IMR-90 (cell line): ENCODE measurements around the gene SLC38A3. TPM values are rescaled to one million over a fixed set of nuclear protein-coding genes. Genes with fewer than 3 reads are reported as not detected.

Experiments
- ATAC-seq: fragments of 200-7000 bp; cut with Tn5 transposase; 2 replicates; pipeline ENCODE4 v1.9.1; 2020; ENCODE audit warnings: low read depth, mild to moderate bottlenecking, moderate library complexity
- BruUV-seq: library from RNA; stranded (reverse); fragments of 400-500 nt; replicated peaks from 2 replicates; lab custom pipeline; 2021; lab: Mats Ljungman, UMichigan
- CTCF ChIA-PET: fragments of 300-600 bp; formaldehyde crosslinking; extraction: SDS; loops from one replicate; lab custom pipeline; 2021; ENCODE audit warnings: antibody characterized with exemption; lab: Yijun Ruan, JAX
- POLR2A ChIA-PET: fragments of 300-600 bp; sonication (Branson Sonifier 250); formaldehyde crosslinking; loops from one replicate; lab custom pipeline; 2022; ENCODE audit warnings: antibody characterized with exemption; ENCODE audit not compliant: unreplicated experiment; lab: Charles Lee
- DNase-seq: peaks from one replicate; pipeline ENCODE4 v3.0.0; 2013
- H2AFZ ChIP-seq: replicated peaks from 2 replicates; pipeline ENCODE3; 2013; ENCODE audit warnings: low read length, mild to moderate bottlenecking; ENCODE audit not compliant: poor library complexity
- H2AK5ac ChIP-seq: 2 replicates; pipeline ENCODE4 v1.6.1; 2013; ENCODE audit warnings: low read depth, low read length, inconsistent platforms
- H2AK9ac ChIP-seq: replicated peaks from 2 replicates; pipeline ENCODE3; 2013; ENCODE audit warnings: mild to moderate bottlenecking, low read depth, low read length, moderate library complexity; ENCODE audit not compliant: poor library complexity
- H2BK120ac ChIP-seq: 2 replicates; pipeline ENCODE4 v1.6.1; 2013; ENCODE audit warnings: low read depth, low read length, inconsistent platforms
- H2BK15ac ChIP-seq: 3 replicates; pipeline ENCODE4 v1.6.1; 2013; ENCODE audit warnings: low read depth, low read length, inconsistent platforms
- H2BK20ac ChIP-seq: 2 replicates; pipeline ENCODE4 v1.6.1; 2013; ENCODE audit warnings: low read depth, mild to moderate bottlenecking, inconsistent platforms, low read length, moderate library complexity
- H2BK5ac ChIP-seq: 2 replicates; pipeline ENCODE4 v1.6.1; 2013; ENCODE audit warnings: mild to moderate bottlenecking, low read depth, low read length, inconsistent platforms; ENCODE audit not compliant: poor library complexity, severe bottlenecking
- H3K14ac ChIP-seq: replicated peaks from 2 replicates; pipeline ENCODE4 v1.6.1; 2013; ENCODE audit warnings: low read depth, low read length, inconsistent platforms
- H3K18ac ChIP-seq: 2 replicates; pipeline ENCODE4 v1.6.1; 2013; ENCODE audit warnings: low read depth, low read length, control low read depth
- H3K23ac ChIP-seq: 2 replicates; pipeline ENCODE4 v1.6.1; 2013; ENCODE audit warnings: low read depth, low read length, inconsistent platforms
- H3K27ac ChIP-seq: 2 replicates; pipeline ENCODE4 v1.5.1; 2013; ENCODE audit warnings: mild to moderate bottlenecking, control low read depth, low read length; ENCODE audit not compliant: insufficient read depth
- H3K27me3 ChIP-seq: 2 replicates; pipeline ENCODE4 v1.6.1; 2013; ENCODE audit warnings: low read length; ENCODE audit not compliant: control insufficient read depth, insufficient read depth
- H3K36me3 ChIP-seq: 2 replicates; pipeline ENCODE4 v1.6.1; 2013; ENCODE audit warnings: low read length, mixed read lengths; ENCODE audit not compliant: control insufficient read depth, insufficient read depth
- H3K4ac ChIP-seq: 2 replicates; pipeline ENCODE4 v1.6.1; 2013; ENCODE audit warnings: low read depth, low read length, inconsistent platforms
- H3K4me1 ChIP-seq: 2 replicates; pipeline ENCODE4 v1.6.1; 2013; ENCODE audit warnings: low read length, mixed read lengths; ENCODE audit not compliant: control insufficient read depth, insufficient read depth
- H3K4me2 ChIP-seq: 2 replicates; pipeline ENCODE4 v1.6.1; 2013; ENCODE audit warnings: low read depth, mild to moderate bottlenecking, control low read depth, low read length, moderate library complexity
- H3K4me3 ChIP-seq: 2 replicates; pipeline ENCODE4 v1.5.1; 2013; ENCODE audit warnings: low read depth, mild to moderate bottlenecking, control low read depth, low read length, moderate library complexity; ENCODE audit not compliant: insufficient read depth
- H3K56ac ChIP-seq: 2 replicates; pipeline ENCODE4 v1.6.1; 2013; ENCODE audit warnings: low read length, inconsistent platforms; ENCODE audit not compliant: insufficient read depth; ENCODE audit errors: extremely low read depth
- H3K79me1 ChIP-seq, 2 experiments: 2 replicates each; pipeline ENCODE4 v1.6.1; 2013; ENCODE audit warnings: low read length in 2 of 2, inconsistent platforms in 1 of 2, low read depth in 1 of 2
- H3K9ac ChIP-seq: 2 replicates; pipeline ENCODE4 v1.6.1; 2013; ENCODE audit warnings: low read depth, low read length, control low read depth
- H3K9me1 ChIP-seq: 2 replicates; pipeline ENCODE4 v1.6.1; 2013; ENCODE audit warnings: low read length, inconsistent platforms; ENCODE audit not compliant: insufficient read depth
- H3K9me3 ChIP-seq: 2 replicates; pipeline ENCODE4 v1.6.1; 2013; ENCODE audit warnings: low read length; ENCODE audit not compliant: control insufficient read depth, insufficient read depth
- H4K20me1 ChIP-seq: 2 replicates; pipeline ENCODE4 v1.6.1; 2013; ENCODE audit warnings: low read length, inconsistent platforms; ENCODE audit not compliant: insufficient read depth
- H4K5ac ChIP-seq: 2 replicates; pipeline ENCODE4 v1.6.1; 2013; ENCODE audit warnings: mild to moderate bottlenecking, low read depth, low read length, control low read depth
- H4K8ac ChIP-seq, 2 experiments: 2 replicates each; pipeline ENCODE4 v1.6.1; 2013; ENCODE audit warnings: low read depth in 2 of 2, low read length in 2 of 2, control low read depth in 1 of 2, inconsistent platforms in 1 of 2
- H4K91ac ChIP-seq: 2 replicates; pipeline ENCODE4 v1.6.1; 2013; ENCODE audit warnings: low read depth, low read length, inconsistent platforms; ENCODE audit not compliant: insufficient read depth
- BHLHE40 ChIP-seq: fragments of 150-350 bp; IDR thresholded peaks from 2 replicates; pipeline ENCODE4 v1.6.1; 2016; ENCODE audit warnings: mild to moderate bottlenecking, low read depth, low read length
- CEBPB ChIP-seq: IDR thresholded peaks from 2 replicates; pipeline ENCODE4 v1.6.1; 2012; ENCODE audit warnings: low read depth, low read length, improper control_type of control experiment
- CHD1 ChIP-seq: IDR thresholded peaks from 2 replicates; pipeline ENCODE4 v1.6.1; 2012; ENCODE audit warnings: low read depth, low read length, improper control_type of control experiment
- FOS ChIP-seq: fragments of 150-350 bp; IDR thresholded peaks from 2 replicates; pipeline ENCODE4 v1.6.1; 2016; ENCODE audit warnings: low read depth, low read length
- MAFK ChIP-seq: IDR thresholded peaks from 2 replicates; pipeline ENCODE4 v1.6.1; 2012; ENCODE audit warnings: low read depth, low read length, improper control_type of control experiment
- MAZ ChIP-seq: IDR thresholded peaks from 2 replicates; pipeline ENCODE4 v1.6.1; 2012; ENCODE audit warnings: low read depth, mild to moderate bottlenecking, low read length, improper control_type of control experiment, moderate library complexity, borderline replicate concordance
- MXI1 ChIP-seq: IDR thresholded peaks from 2 replicates; pipeline ENCODE4 v1.6.1; 2012; ENCODE audit warnings: low read depth, mild to moderate bottlenecking, low read length, moderate library complexity, borderline replicate concordance
- NFE2L2 ChIP-seq: fragments of 150-350 bp; IDR thresholded peaks from 2 replicates; pipeline ENCODE4 v1.6.1; 2016; ENCODE audit warnings: low read depth, mild to moderate bottlenecking, low read length
- POLR2A ChIP-seq: IDR thresholded peaks from 2 replicates; pipeline ENCODE4 v1.6.1; 2012; ENCODE audit warnings: mild to moderate bottlenecking, low read depth, low read length
- RAD21 ChIP-seq: IDR thresholded peaks from 2 replicates; pipeline ENCODE4 v1.6.1; 2012; ENCODE audit warnings: low read length, improper control_type of control experiment
- RCOR1 ChIP-seq: IDR thresholded peaks from 2 replicates; pipeline ENCODE4 v1.6.1; 2012; ENCODE audit warnings: mild to moderate bottlenecking, low read length, improper control_type of control experiment; ENCODE audit not compliant: insufficient replicate concordance
- RFX5 ChIP-seq: IDR thresholded peaks from 2 replicates; pipeline ENCODE4 v1.8.0; 2012; ENCODE audit warnings: low read depth, mild to moderate bottlenecking, low read length, moderate library complexity
- SMC3 ChIP-seq: fragments of 150-350 bp; IDR thresholded peaks from 2 replicates; pipeline ENCODE4 v1.6.1; 2016; ENCODE audit warnings: low read depth, mild to moderate bottlenecking, antibody characterized with exemption, low read length, moderate library complexity
- WGBS, 2 experiments: methylation state at CpG; one replicate each; pipeline versions ENCODE4 v1.1.5 to v1.1.7; 2013; ENCODE audit warnings: missing lambda C conversion rate in 2 of 2; ENCODE audit not compliant: insufficient read length in 1 of 2; ENCODE audit errors: extremely low coverage in 2 of 2; 5-methylcytosine and 5-hydroxymethylcytosine counted together
- dilution Hi-C: fragments of 300-500 bp; cut with HindIII; formaldehyde crosslinking; loops from one replicate; pipeline ENCODE4 v1.14.3; 2018; ENCODE audit warnings: low sequenced_read_pairs; ENCODE audit not compliant: unreplicated experiment
- in situ Hi-C: fragments of 300-500 bp; cut with MboI; formaldehyde crosslinking; loops from 3 replicates; pipeline ENCODE4 v1.14.3; 2019; ENCODE audit warnings: low sequenced_read_pairs, inconsistent platforms, mixed read lengths
- intact Hi-C: fragments of 100-400 bp; cut with micrococcal nuclease; formaldehyde crosslinking; loops from 2 replicates; pipeline ENCODE4 v1.10.0; 2022
- polyA plus RNA-seq, 3 experiments: library from polyadenylated mRNA; depleted of rRNA; stranded (reverse); fragments of >200 nt; gene quantifications; 2 replicates each; pipeline ENCODE4 v1.2.3, GENCODE V29; 2012; ENCODE audit warnings: low replicate concordance in 1 of 3
- total RNA-seq: library from RNA; depleted of rRNA; stranded (reverse); fragments of >200 nt; gene quantifications from 2 replicates; pipeline ENCODE4 v1.2.3, GENCODE V29; 2012
- TF ChIP-seq, protein P1 (sequence below): fragments of 150-350 bp; IDR thresholded peaks from 2 replicates; pipeline ENCODE4 v1.6.1; 2016; ENCODE audit warnings: low read depth, mild to moderate bottlenecking, low read length, moderate library complexity, borderline replicate concordance
- TF ChIP-seq, protein P2 (sequence below): conservative IDR thresholded peaks from 2 replicates; pipeline ENCODE4 v1.5.1; 2012; ENCODE audit warnings: mild to moderate bottlenecking, low read depth, low read length, improper control_type of control experiment
- TF ChIP-seq, protein P3 (sequence below): fragments of 150-350 bp; IDR thresholded peaks from 2 replicates; pipeline ENCODE4 v1.6.1; 2017; ENCODE audit warnings: mild to moderate bottlenecking, antibody characterized with exemption, low read length, low read depth

Gene SLC38A3
- total and polyA plus RNA-seq, 2 of the 4 experiments (the other 2 are of a cell fraction) = 0.12 to 0.36 TPM

DNA sequence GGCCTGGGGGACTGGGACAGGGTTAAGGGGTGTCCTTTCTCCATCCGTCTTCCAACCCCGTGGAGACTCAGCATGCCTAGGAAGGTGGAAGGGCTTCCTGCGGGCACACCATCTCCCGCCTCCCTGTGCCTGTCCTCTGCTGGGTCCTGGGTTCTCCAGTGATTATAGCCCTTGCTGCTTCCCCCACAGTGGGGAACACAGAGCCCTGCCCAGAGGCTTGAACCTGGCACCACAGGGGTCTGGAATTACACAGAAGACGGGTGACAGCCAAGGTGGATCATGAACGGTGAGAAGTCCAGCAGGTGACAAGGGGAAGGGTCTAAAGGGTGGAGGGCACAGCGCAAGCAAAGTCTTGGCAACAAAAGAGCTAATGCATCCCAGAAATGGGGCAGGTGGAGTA, 57.7 kb downstream of the SLC38A3 start:
- ChIA-PET POLR2A (interaction anchor here (0.6 kb wide), 1 partner anchor 84 kb away, joined by 10 read pairs; no protein-coding TSS in a partner anchor), CTCF (interaction anchor here (1.0 to 1.7 kb wide), 2 partner anchors 16 to 37 kb away, joined by 5 to 7 read pairs; no protein-coding TSS in a partner anchor)
- H3K79me1 ChIP-seq = peaks cover 6 to 59% of the 10 kb centered on the region in 2 experiments
- H3K4me2 ChIP-seq = no peak overlapping the region
- no peak overlapping the region for H4K5ac ChIP-seq
- BruUV-seq = no TSS peak
- no peak for TF ChIP-seq POLR2A
- TF ChIP-seq NFE2L2 = no peak
- no peak for TF ChIP-seq RCOR1
- no peak for TF ChIP-seq MXI1
- TF ChIP-seq SMC3 = no peak
- no peak for TF ChIP-seq MAZ
- TF ChIP-seq, protein P1, sequence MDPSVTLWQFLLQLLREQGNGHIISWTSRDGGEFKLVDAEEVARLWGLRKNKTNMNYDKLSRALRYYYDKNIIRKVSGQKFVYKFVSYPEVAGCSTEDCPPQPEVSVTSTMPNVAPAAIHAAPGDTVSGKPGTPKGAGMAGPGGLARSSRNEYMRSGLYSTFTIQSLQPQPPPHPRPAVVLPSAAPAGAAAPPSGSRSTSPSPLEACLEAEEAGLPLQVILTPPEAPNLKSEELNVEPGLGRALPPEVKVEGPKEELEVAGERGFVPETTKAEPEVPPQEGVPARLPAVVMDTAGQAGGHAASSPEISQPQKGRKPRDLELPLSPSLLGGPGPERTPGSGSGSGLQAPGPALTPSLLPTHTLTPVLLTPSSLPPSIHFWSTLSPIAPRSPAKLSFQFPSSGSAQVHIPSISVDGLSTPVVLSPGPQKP = no peak
- no peak for TF ChIP-seq FOS
- TF ChIP-seq, protein P2, sequence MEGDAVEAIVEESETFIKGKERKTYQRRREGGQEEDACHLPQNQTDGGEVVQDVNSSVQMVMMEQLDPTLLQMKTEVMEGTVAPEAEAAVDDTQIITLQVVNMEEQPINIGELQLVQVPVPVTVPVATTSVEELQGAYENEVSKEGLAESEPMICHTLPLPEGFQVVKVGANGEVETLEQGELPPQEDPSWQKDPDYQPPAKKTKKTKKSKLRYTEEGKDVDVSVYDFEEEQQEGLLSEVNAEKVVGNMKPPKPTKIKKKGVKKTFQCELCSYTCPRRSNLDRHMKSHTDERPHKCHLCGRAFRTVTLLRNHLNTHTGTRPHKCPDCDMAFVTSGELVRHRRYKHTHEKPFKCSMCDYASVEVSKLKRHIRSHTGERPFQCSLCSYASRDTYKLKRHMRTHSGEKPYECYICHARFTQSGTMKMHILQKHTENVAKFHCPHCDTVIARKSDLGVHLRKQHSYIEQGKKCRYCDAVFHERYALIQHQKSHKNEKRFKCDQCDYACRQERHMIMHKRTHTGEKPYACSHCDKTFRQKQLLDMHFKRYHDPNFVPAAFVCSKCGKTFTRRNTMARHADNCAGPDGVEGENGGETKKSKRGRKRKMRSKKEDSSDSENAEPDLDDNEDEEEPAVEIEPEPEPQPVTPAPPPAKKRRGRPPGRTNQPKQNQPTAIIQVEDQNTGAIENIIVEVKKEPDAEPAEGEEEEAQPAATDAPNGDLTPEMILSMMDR = no peak
- no peak for TF ChIP-seq CHD1
- TF ChIP-seq BHLHE40 = no peak
- TF ChIP-seq, protein P3, sequence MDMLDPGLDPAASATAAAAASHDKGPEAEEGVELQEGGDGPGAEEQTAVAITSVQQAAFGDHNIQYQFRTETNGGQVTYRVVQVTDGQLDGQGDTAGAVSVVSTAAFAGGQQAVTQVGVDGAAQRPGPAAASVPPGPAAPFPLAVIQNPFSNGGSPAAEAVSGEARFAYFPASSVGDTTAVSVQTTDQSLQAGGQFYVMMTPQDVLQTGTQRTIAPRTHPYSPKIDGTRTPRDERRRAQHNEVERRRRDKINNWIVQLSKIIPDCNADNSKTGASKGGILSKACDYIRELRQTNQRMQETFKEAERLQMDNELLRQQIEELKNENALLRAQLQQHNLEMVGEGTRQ = no peak
- TF ChIP-seq RFX5 = no peak
- no peak for TF ChIP-seq CEBPB
- TF ChIP-seq MAFK = no peak
- no peak for TF ChIP-seq RAD21
- H3K9me1 ChIP-seq = peaks cover 28% of the 10 kb centered on the region
- H3K23ac ChIP-seq = no peak overlapping the region
- H4K91ac ChIP-seq = peak overlapping the region; percentile 58; the same call in 1 of the 2 replicates
- peaks cover 51% of the 10 kb centered on the region for H3K4me1 ChIP-seq
- H3K18ac ChIP-seq = no peak overlapping the region
- no peak overlapping the region for H2BK5ac ChIP-seq
- peak overlapping the region in 1 of 2 experiments; percentile 22; a peak in 2 of 4 replicates for H4K8ac ChIP-seq
- no peak overlapping the region for H3K56ac ChIP-seq
- no peaks in the 10 kb centered on the region for H3K9me3 ChIP-seq
- peak overlapping the region; percentile 33; the same call in 1 of the 2 replicates for H3K4ac ChIP-seq
- H3K4me3 ChIP-seq = no peak overlapping the region
- peaks cover 7% of the 10 kb centered on the region; the same call in 1 of the 2 replicates for H3K36me3 ChIP-seq
- WGBS, 2 experiments = 80% methylated on average over 3 of the region's 7 CpGs; no CpG with 5 or more reads in 1 of the 2 experiments
- H3K14ac ChIP-seq = no peak overlapping the region
- peak overlapping the region; percentile 73 for H2AK5ac ChIP-seq
- no peak overlapping the region for H2BK120ac ChIP-seq
- peak overlapping the region; percentile 14 for H2AFZ ChIP-seq
- H3K27ac ChIP-seq = peak overlapping the region; percentile 15; the same call in 1 of the 2 replicates
- H2AK9ac ChIP-seq = peak overlapping the region; percentile 79
- no peak overlapping the region for H3K9ac ChIP-seq
- no peaks in the 10 kb centered on the region for H4K20me1 ChIP-seq
- ATAC-seq = no peak
- H3K27me3 ChIP-seq = no peaks in the 10 kb centered on the region
- DNase-seq = no peak
- intact Hi-C loops = loop anchor here (5.0 kb wide), 1 partner anchor 60 kb away; the partner anchor contains the start of gene HYAL2
- H2BK15ac ChIP-seq = 0 out of 3 replicates have a peak overlapping the region, but pooled peaks have one; percentile 28
- in situ Hi-C loops = no loop called here
- H2BK20ac ChIP-seq = no peak overlapping the region
- dilution Hi-C loops = no loop called here
